Measurements from ENCODE around the gene SPAG6.
"Not testable (repeated sequence)": the region's sequence is repeated elsewhere in the genome, so short reads cannot be mapped to it uniquely, and the experiment has no call there.

SPAG6 gene

DNA sequence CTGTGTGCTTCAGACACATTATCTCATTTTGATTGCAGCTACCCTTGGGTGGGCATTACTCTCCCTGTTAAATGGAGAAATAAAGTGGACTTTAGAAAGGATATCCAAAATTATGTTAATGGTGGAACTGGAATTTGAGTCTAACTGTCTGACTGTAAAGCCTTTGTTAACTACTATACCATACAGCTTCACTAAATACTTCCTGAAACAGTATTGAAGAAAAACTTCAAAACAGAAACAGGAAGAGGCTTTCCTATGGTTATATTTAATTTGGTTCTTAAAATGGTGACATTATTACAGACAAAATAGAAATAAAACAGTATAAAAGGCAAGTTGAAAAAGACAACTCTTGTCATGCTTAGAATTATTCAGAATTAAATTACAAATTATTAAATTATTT lies 25.0 kb downstream of the SPAG6 start:
- no peak for DNase-seq (ENCODE audit: low read depth in 3 of 3, low spot score in 1 of 3)

DNA sequence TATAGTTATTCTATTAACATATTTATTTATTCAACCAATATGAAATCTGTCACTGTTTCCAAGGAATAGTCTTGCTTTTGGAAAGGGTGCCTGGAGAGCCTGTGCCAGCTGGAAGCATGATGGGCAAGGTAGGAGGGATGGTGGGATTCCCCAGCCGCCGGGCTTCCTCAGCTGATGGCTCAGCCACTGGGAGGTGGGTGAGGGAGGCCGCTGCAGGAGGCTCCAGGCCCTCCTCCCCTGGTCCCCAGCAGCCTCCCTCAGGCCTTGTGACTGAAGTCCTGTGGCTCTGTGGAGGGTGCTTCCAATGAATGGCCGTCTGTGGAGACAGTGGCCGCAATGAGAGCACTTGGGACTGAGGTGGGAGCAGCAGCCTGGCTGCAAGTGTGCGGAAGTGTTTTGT lies 27.0 kb downstream of the SPAG6 start:
- no peak for DNase-seq (ENCODE audit: low read depth in 3 of 3, low spot score in 1 of 3)

- DNase-seq (ENCODE audit: low read depth in 3 of 3, low spot score in 1 of 3) = no peak
Observed at GRCh38 chr10:22372917-22373316, 27.6 kb downstream of the SPAG6 start.

GRCh38 chr10:22374489-22375126 lies 29.3 kb downstream of the SPAG6 start:
- no peak for DNase-seq (ENCODE audit: low read depth in 3 of 3, low spot score in 1 of 3)

DNA sequence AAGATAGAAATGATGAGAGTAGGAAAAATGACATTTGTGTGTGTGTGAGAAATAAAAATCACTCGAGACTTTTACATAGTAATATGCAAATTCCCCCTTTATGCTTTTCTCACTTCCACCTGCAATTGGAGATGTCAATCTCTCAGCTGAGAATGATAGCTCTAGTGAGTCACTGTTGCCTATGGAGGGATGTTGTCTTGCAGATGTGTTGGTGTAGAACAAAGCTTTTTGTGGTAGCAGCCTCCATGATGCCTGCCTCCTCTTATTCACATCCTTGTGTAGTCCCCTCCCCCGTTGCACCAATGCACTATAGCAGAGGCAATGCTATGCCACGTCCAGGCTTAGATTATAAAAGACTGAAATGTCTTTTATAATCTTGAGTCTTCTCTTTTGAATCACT lies 33.8 kb downstream of the SPAG6 start:
- no peak for DNase-seq (ENCODE audit: low read depth in 3 of 3, low spot score in 1 of 3)

DNA sequence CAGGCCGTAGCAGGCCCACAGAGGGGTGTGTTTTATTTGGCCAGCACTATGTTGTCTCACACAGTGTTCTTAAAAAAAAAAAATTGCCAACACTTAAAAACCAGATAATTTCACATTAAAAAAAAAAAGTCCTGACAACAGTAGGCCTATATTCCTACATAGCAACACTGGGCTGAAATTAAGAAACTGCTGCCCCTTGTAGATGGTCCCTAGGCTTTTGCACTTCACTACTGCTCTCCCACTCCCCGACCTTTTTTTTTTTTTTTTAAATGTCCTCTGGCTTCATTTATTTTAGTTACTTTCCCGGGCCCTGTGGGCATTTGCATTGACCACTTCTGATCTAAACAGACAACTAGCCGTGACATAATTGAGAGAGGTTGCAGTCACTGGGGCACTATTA lies 36.0 kb downstream of the SPAG6 start:
- no peak for DNase-seq (ENCODE audit: low read depth in 3 of 3, low spot score in 1 of 3)

DNA sequence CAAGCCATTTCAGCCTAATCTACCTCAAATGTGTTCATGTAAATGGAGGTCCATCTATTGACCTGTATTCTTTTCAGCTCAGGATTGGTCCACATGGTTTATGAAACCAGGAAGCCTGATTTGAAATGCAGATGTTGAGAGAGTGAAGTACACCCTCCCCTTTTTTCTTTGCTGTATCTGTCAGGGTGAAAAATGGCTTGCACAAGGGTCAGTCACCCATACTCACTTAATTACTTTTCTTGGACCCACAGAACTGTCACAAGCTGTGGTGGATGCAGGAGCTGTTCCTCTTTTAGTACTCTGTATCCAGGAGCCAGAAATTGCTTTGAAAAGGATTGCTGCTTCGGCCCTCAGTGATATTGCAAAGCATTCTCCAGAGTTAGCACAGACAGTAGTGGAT lies 41.2 kb downstream of the SPAG6 start:
- DNase-seq (ENCODE audit: low read depth in 3 of 3, low spot score in 1 of 3) = no peak

- DNase-seq (ENCODE audit: low read depth in 3 of 3, low spot score in 1 of 3) = no peak
Observed at GRCh38 chr10:22389856-22390589, 44.7 kb downstream of the SPAG6 start.

GRCh38 chr10:22391600-22391999 lies 46.3 kb downstream of the SPAG6 start:
- DNase-seq (ENCODE audit: low read depth in 3 of 3, low spot score in 1 of 3) = no peak

DNA sequence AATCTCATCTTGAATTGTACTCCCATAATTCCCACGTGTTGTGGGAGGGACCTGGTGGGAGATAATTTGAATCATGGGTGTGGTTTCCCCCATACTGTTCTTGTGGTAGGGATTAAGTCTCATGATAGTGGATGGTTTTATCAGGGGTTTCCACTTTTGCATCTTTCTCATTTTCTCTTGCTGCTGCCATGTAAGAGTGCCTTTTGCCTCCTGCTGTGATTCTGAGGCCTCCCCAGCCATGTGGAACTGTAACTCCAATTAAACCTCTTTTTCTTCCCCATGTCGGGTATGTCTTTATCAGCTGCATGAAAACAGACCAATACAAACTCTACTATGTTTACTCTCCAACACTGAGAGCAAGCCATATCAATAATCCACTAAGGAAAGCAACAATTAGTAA lies 50.9 kb downstream of the SPAG6 start:
- DNase-seq (ENCODE audit: low read depth in 3 of 3, low spot score in 1 of 3) = not testable (repeated sequence)

DNA sequence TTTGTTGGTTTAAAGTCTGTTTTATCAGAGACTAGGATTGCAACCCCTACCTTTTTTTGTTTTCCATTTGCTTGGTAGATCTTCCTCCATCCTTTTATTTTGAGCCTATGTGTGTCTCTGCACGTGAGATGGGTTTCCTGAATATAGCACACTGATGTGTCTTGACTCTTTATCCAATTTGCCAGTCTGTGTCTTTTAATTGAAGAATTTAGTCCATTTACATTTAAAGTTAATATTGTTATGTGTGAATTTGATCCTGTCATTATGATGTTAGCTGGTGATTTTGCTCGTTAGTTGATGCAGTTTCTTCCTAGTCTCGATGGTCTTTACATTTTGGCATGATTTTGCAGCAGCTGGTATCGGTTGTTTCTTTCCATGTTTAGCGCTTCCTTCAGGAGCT lies 61.6 kb downstream of the SPAG6 start:
- not testable (repeated sequence) for DNase-seq (ENCODE audit: low read depth in 3 of 3, low spot score in 1 of 3)

- DNase-seq (ENCODE audit: low read depth in 3 of 3, low spot score in 1 of 3) = no peak
Observed at GRCh38 chr10:22410394-22410793, 65.1 kb downstream of the SPAG6 start.

GRCh38 chr10:22410846-22411245 lies 65.5 kb downstream of the SPAG6 start:
- no peak for DNase-seq (ENCODE audit: low read depth in 3 of 3, low spot score in 1 of 3)

- no peak for DNase-seq (ENCODE audit: low read depth in 3 of 3, low spot score in 1 of 3)
Observed at GRCh38 chr10:22414146-22414545, 68.8 kb downstream of the SPAG6 start.

DNA sequence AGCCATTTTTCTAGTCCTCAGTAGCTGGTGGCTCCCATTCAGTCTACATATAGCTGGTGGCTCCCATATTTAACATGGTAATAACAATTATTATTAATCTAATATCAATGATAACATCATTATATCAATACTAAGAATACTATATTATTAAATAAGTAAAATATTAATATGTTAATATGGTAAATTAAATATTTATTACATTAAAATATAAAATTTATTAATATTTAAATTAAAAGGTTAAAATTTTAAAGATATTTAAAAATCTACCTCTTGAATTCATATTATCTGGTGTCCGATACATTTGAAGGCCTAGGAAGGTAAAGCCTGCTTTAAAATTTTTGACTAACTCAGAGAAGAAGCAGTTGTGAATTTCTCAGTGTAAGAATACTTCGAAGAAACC lies 69.8 kb downstream of the SPAG6 start:
- no peak for DNase-seq (ENCODE audit: low read depth in 3 of 3, low spot score in 1 of 3)

- DNase-seq (ENCODE audit: low read depth in 3 of 3, low spot score in 1 of 3) = no peak
Observed at GRCh38 chr10:22417736-22418268, 72.5 kb downstream of the SPAG6 start.

- no peak for DNase-seq (ENCODE audit: low read depth in 3 of 3, low spot score in 1 of 3)
Observed at GRCh38 chr10:22420787-22421517, 75.7 kb downstream of the SPAG6 start.

DNA sequence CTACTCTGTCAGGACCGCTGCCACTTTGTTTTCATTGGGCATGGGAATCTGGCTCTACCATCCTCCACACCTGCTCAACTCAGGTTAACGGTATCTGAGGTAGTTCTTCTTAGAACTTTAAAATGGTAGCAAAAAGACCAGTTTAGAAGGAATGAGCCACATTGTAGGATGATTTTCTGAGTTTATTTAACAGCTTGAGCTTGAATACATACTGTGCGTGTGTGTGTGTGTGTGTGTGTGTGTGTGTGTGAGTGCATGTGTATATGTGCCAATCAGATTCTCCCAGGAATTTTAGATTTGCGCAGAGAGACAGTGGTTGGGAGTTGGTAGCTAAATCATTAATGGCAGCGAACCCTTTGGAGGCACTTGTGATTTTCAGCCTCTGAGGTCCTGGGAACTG lies 81.4 kb downstream of the SPAG6 start:
- no peak for DNase-seq (ENCODE audit: low read depth in 3 of 3, low spot score in 1 of 3)

- no peak for DNase-seq (ENCODE audit: low read depth in 3 of 3, low spot score in 1 of 3)
Observed at GRCh38 chr10:22427101-22427500, 81.8 kb downstream of the SPAG6 start.

DNA sequence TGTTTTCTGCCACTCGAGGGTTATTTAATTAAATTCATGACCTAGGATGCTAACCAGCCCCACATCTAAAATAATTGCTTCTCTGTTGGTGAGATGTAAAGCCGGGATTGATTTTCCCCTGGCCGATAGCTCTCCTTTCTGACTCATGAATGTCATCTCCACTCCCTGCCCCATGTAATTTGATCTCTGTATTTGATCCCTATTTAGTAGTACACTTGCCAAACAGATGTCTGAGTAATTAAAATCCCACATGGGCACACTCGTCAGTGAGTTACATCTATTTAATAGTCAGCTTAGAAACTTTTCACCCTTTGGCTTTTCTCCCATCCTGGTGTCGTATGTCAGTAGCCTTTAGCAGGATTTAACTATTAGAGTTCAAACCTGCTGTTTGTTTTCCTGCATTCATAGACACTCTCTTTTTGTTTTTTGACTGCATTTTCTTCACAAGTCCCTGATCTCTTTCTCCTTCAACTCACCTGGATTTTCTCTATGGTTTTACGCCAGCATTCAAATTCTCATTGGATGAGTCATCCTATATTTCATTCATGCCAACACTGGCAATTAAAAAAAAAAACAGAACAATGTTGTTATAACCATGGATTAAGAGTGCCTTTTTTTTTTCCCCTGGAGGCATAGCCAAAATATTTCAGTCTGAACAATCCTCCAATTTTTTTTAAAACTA lies 82.7 kb downstream of the SPAG6 start:
- DNase-seq (ENCODE audit: low read depth in 3 of 3, low spot score in 1 of 3) = no peak

GRCh38 chr10:22429146-22429545 lies 83.8 kb downstream of the SPAG6 start:
- no peak for DNase-seq (ENCODE audit: low read depth in 3 of 3, low spot score in 1 of 3)
